Body of pancreas (tissue), 4 donors: ENCODE data around the gene PF4V1. TPM values are rescaled to one million over a fixed set of nuclear protein-coding genes. Genes with fewer than 3 reads are reported as not detected.

Experiments
- ATAC-seq: fragments of 150-250 bp; one replicate; pipeline ENCODE4 v1.9.1; 2016
- DNase-seq, 4 donors: peaks; one replicate each; pipeline ENCODE4 v3.0.0-alpha.2; 2019
- H3K27ac ChIP-seq, 4 donors: fragments of 200-600 bp; sonication (generic); 1 replicate in 3 of 4; 2 replicates in 1 of 4; pipeline versions ENCODE4 v1.5.1 to v1.6.1; 2016 to 2019; ENCODE audit warnings: mild to moderate bottlenecking in 1 of 4, mixed read lengths in 1 of 4, moderate library complexity in 1 of 4
- H3K27me3 ChIP-seq, 2 donors: fragments of 200-600 bp; sonication (generic); one replicate each; pipeline ENCODE4 v1.6.0; 2016; ENCODE audit warnings: mild to moderate bottlenecking in 1 of 2
- H3K36me3 ChIP-seq, 2 donors: fragments of 200-600 bp; sonication (generic); replicated peaks in 1 of 2; 2 replicates each; pipeline ENCODE4 v1.5.1; 2016; ENCODE audit warnings: low read depth in 2 of 2; ENCODE audit not compliant: insufficient read depth in 1 of 2
- H3K4me1 ChIP-seq: fragments of 200-600 bp; sonication (generic); one replicate; pipeline ENCODE4 v1.6.0; 2016
- H3K4me3 ChIP-seq, 2 donors: fragments of 200-600 bp; sonication (generic); 1 replicate in 1 of 2; 2 replicates in 1 of 2; pipeline ENCODE4 v1.5.1; 2016 to 2019
- H3K9me3 ChIP-seq, 3 donors: fragments of 200-600 bp; sonication (generic); 1 replicate in 2 of 3; 2 replicates in 1 of 3; pipeline ENCODE4 v1.5.1; 2016
- CTCF ChIP-seq, 7 experiments: fragments of 450-650 bp in 4 of 7; fragments of 200-600 bp in 3 of 7; sonication (generic) in 3 of 7; IDR thresholded peaks; one replicate each; pipeline ENCODE4 v1.5.1; 2016 to 2019; ENCODE audit warnings: antibody characterized with exemption in 7 of 7
- POLR2A ChIP-seq, 3 donors: fragments of 450-650 bp; IDR thresholded peaks; one replicate each; pipeline ENCODE4 v1.6.1; 2016; ENCODE audit warnings: antibody characterized with exemption in 3 of 3, mild to moderate bottlenecking in 2 of 3
- WGBS, 2 donors: methylation state at CpG; one replicate each; pipeline ENCODE4 v1.1.5; 2017; 5-methylcytosine and 5-hydroxymethylcytosine counted together
- intact Hi-C: fragments of 100-400 bp; cut with DNase I; formaldehyde crosslinking; loops from one replicate; pipeline ENCODE4 v1.15.1; 2023
- total RNA-seq, 2 donors: library from RNA; depleted of rRNA; stranded (reverse); fragments of >200 nt; gene quantifications; one replicate each; pipeline ENCODE4 v1.1.0, GENCODE V29; 2016

Gene PF4V1
- total RNA-seq, 2 donors from 2014 or later = not detected

GRCh38 chr4:73842696-73843095 is 10.4 kb upstream of the PF4V1 start:
- Histone ChIP-seq H3K36me3 (no peaks in the 10 kb centered on the region), H3K4me3 (no peak overlapping the region), H3K27me3 (no peaks in the 10 kb centered on the region), H3K9me3 (no peaks in the 10 kb centered on the region), H3K27ac (no peak overlapping the region), H3K4me1 (peaks cover 5% of the 10 kb centered on the region)
- intact Hi-C loops = no loop called here
- TF ChIP-seq POLR2A (IDR thresholded peaks at IDR 0.05) = no peak
- TF ChIP-seq CTCF (IDR thresholded peaks at IDR 0.05) = no peak
- DNase-seq (no peak), ATAC-seq (no peak)

GRCh38 chr4:73843369-73843768 is 9.7 kb upstream of the PF4V1 start:
- Histone ChIP-seq H3K9me3 (no peaks in the 10 kb centered on the region), H3K27me3 (no peaks in the 10 kb centered on the region), H3K4me3 (no peak overlapping the region), H3K27ac (no peak overlapping the region), H3K4me1 (peaks cover 5% of the 10 kb centered on the region), H3K36me3 (no peaks in the 10 kb centered on the region)
- no peak for ATAC-seq
- TF ChIP-seq POLR2A (IDR thresholded peaks at IDR 0.05) = no peak
- intact Hi-C loops = no loop called here
- no peak for DNase-seq

DNA sequence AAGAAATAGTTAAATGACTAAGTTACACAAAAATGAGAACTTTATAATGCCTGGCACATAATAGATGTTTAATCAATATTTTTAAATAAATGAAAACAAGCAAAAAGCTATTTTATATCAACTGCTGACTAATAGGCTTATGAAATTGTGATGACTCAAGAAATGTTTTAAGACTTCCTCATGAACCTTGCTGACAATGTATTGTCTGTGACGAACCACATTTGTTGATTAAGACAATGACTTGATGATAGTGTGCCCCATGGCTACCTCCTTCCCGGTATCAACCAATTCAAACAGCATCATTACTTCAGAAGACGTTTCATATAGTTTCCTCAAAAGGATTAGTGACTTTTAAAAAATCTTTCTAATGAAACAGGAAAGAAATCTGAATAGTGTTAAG is 8.8 kb upstream of the PF4V1 start:
- no peaks in the 10 kb centered on the region for H3K9me3 ChIP-seq
- peaks cover 5% of the 10 kb centered on the region for H3K4me1 ChIP-seq
- H3K36me3 ChIP-seq = no peaks in the 10 kb centered on the region
- TF ChIP-seq CTCF (IDR thresholded peaks at IDR 0.05) (no peak), POLR2A (IDR thresholded peaks at IDR 0.05) (no peak)
- 60 to 61% methylated on average over 3 of the region's 3 CpGs for WGBS, 2 donors
- intact Hi-C loops = no loop called here
- H3K4me3 ChIP-seq = no peak overlapping the region
- no peak for DNase-seq
- ATAC-seq = no peak
- H3K27me3 ChIP-seq = no peaks in the 10 kb centered on the region
- no peak overlapping the region for H3K27ac ChIP-seq

DNA sequence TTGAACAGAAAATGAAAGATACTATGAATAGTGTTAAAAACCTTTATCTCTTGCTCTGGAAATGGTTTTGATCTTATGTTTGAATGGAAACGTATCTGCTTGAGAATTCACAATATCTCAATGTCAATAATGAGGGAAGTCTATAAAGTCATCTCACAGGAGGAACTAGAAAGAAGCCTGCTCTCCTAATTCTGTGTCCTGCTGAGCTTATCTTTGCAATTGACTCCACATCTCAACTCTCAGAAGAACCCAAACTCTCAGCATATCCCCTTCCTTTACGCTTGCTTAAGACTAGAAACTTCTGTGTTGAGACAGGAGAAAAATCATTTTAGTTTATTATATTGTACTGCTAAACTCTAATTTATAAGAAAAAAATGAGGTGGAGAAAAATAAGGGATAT is 8.3 kb upstream of the PF4V1 start:
- DNase-seq (no peak), ATAC-seq (no peak)
- Histone ChIP-seq H3K27ac (no peak overlapping the region), H3K4me3 (no peak overlapping the region), H3K4me1 (peaks cover under 1% of the 10 kb centered on the region), H3K9me3 (no peaks in the 10 kb centered on the region), H3K36me3 (no peaks in the 10 kb centered on the region), H3K27me3 (no peaks in the 10 kb centered on the region)
- WGBS, 2 donors = 60 to 61% methylated on average over 2 of the region's 2 CpGs
- intact Hi-C loops = no loop called here
- no peak for TF ChIP-seq CTCF (IDR thresholded peaks at IDR 0.05)
- TF ChIP-seq POLR2A (IDR thresholded peaks at IDR 0.05) = no peak

DNA sequence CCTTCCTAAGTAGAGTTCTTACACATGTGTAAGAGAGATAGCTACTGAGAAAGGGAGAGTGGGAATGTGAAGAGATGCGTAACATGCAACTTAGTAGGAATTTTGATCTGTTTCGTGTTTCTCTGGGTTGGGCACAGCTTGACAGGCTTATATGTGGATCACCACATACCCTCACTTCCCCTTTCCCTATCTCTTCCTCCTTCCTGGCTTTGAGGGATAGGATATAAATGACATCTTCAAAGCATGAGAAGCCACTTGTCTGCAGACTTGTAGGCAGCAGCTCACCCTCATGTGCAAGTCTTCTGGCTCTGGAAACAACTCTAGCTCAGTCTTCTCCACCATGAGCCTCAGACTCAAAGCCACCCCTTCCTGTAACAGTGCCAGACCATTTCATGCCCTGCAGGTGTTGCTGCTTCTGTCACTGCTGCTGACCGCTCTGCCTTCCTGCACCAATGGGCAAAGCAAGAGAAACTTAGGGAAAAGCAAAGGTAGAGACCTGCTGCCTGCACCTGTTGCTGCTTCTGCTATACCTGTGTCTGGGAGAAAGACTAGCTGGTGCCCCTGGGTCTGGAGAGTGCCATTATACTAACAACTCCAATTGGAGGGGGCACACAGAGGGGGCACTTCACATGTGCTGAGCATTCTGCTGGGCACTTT is 5.4 kb upstream of the PF4V1 start:
- H3K9me3 ChIP-seq = no peaks in the 10 kb centered on the region
- intact Hi-C loops = no loop called here

More for the DNA sequence above, 5.4 kb upstream of the PF4V1 start:
- ATAC-seq (no peak), DNase-seq (no peak)
- Histone ChIP-seq H3K4me1 (no peaks in the 10 kb centered on the region), H3K4me3 (no peak overlapping the region), H3K27me3 (no peaks in the 10 kb centered on the region), H3K27ac (no peak overlapping the region), H3K36me3 (no peaks in the 10 kb centered on the region)
- WGBS, 2 donors = 82 to 86% methylated on average over 3 of the region's 3 CpGs
- TF ChIP-seq CTCF (IDR thresholded peaks at IDR 0.05) = no peak
- TF ChIP-seq POLR2A (IDR thresholded peaks at IDR 0.05) = no peak
